GM19468 (cell line): ENCODE data around the gene UBE3B.

Experiments
- ATAC-seq: cut with Tn5 transposase; IDR thresholded peaks from one replicate; pipeline ENCODE4 v1.9.1; 2021; ENCODE audit warnings: mild to moderate bottlenecking, moderate library complexity, moderate number of reproducible peaks; ENCODE audit not compliant: unreplicated experiment; ENCODE audit errors: extremely low read depth

The UBE3B gene

DNA sequence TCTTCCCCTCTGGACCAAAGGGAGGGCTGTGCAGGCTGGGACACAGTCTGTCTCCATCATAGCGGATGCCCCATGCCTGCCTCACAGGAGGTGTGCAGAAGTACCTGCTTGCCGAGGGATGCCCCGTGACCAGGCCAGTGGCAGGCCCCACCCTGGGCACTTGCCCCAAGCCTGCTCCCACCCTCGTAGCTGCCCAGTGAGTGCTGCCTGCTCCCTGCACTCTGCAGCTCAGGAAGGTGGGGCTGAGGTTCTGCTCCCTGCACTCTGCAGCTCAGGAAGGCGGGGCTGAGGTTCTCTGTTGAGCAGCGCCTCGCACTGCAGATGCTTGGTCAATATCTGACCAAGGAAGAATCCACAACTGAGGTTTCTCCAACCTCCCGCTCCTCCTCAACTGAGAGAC, 89.0 kb downstream of the UBE3B start:
- no peak for ATAC-seq

DNA sequence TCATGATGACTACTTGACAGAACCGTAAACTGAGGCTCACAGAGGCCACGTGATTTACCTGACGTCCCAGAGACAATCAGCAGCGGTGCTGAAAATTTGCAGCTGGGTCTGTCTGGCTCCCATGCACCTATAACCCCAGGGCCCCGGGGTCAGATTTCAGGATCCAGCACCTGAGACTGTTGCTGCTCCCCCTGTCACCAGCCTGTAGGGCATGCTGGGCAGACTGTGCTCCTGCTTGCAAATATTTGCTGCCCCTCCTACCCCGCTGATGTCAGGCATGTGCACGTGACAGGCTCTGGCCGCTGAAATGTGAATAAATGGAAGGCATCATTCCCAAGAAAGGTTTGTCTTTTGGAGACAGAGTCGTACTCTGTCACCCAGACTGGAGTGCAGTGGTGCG, 89.9 kb downstream of the UBE3B start:
- ATAC-seq = no peak

DNA sequence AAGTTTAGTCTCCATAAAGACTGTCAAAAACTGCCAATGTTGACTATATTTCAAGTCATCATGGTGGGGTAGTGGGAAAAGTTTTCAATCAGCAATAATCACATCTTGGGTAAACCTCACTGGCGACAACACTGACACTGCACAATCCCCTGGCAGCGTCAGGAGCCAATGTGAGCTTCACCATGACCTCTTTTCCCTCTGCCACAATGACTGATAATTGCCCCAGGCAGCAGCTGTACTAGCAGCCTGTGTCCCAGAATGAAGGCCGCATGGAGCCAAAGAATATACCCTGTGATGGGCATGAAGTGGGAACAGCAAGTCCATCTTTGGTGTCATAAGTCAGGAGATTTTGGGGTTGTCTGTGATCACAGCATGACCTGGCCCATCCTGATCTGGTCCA, 90.5 kb downstream of the UBE3B start:
- no peak for ATAC-seq

DNA sequence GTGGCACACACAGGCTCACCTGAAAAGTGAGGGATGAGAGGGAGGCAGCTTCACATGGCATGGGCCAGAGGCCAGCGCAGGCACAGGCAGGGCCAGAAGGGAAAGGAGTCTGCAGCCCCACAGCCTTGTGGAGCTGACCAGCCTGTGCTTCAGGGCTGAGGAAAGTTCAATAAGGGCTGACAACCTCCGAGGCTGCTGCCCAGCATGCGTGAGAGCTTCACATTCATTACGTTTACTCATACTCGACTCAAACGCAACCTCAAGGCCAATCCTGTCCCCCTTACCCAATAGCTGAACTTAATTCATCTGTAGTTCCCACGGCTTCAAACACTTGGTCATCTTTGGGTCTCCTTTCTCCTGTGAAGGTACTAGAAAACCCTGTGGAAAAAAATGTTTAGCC, 91.1 kb downstream of the UBE3B start:
- ATAC-seq = no peak

DNA sequence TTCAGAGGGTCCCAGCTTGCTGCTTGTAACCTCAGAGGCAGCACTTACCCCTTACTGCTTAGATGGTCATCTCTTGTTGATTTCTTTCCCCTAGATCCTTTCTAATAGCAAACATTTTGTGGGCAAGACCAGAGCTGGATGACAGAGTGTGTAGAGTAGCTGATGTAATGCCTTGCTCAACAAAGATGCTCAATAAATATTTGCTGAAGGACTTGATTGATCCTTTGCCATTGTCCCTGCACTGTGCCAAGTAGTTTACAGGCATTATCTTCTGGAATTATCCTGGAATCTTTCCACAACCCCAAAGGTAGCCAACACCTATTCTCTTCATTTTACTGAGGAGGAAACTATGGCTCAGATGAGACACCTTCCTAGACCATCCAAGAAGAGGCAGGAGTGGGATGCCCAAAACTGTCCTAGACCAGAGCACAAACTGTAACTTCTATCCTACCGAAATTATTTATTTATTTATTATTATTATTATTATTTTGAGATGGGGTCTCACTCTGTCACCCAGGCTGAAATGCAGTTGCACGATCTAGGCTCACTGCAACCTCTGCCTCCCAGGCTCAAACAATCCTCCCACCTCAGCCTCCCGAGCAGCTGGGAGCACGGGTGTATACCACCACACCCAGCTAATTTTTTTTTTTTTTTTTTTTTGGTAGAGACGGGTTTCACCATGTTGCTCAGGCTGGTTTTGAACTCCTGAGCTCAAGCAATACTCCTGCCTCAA, 94.5 kb downstream of the UBE3B start:
- ATAC-seq = no peak

DNA sequence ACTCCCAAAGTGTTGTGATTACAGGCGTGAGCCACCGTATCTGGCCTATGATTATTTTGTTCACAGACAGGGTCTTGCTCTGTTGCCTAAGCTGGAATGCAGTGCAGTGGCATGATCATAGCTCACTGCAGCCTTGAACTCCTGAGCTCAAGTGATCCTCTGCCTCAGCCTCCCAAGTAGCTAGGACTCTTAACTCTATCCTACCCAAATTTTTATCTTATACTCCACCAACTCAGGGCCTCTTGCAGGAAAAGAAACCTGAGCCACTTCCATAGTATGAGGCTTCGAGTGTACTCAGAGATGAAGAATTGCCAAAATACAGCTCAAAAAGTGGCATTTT, 95.0 kb downstream of the UBE3B start:
- ATAC-seq = no peak

DNA sequence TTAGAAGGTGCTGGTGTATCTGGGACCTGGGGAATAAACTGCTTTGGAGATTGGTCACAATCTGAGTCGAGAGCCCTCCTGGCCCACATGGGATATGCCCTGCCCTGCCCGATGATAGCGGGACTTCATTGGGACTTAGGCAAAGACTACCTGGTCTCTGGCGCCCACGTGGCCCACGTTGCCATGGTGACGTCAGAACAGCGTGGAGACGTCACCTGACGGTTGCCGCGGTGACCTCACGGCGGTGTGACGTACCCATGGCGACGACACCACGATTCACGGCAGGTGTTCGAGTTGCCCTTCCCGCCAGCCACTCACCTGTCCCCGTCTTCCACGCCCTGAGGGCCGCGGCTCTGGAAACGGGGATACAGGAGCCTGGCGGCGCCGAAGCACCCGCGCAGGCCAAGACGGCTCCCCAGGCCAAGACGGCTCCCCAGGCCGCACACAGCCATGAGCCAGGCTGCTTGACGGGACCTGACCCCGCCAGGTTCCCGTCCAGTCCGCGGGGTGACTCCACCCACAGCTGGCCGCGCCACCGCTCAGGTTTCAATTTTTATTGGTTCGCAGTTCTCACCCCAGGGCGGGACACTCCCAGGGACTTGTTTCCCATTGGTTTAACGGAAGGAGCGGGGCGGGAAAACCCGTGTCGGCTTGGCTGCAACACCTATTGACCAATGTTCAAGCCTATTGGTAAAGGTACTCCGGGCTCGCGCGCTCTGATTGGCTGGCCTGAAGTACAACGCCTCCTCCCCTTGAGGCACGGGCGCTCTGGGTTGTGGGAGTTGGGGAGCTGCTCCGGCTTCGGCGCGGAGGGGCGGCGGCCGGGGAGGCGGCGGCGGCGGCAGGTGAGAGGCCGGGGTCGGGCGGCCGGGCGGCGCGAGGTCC, 95.8 kb downstream of the UBE3B start, which contains the start of the genes MMAB and MVK:
Gene MMAB, minus strand, starts transcription at position 476 of the 885 bp plus-strand sequence. Its CDS starts 24 bp downstream, at position 452.
Gene MVK, plus strand, starts transcription at position 766 of the 885 bp plus-strand sequence. CDS start 1,029 bp downstream, outside the sequence.
- ATAC-seq = peak; percentile 87

DNA sequence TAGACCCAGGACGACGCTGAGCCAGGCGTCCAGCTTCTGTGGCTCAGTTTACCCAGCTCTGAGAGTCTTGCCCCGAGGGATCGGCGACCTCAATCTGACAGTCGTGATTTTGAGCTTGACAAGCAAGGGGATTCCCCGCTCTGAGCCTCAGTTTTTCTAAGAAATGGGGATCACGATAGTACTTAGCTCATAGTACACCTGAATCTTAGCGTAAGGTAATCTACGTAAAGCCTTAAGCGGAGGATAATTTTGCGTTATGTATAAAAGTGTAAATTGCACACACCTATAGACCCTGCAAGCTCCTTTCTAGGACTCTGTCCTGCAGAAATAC, 96.4 kb downstream of the UBE3B start:
- no peak for ATAC-seq

DNA sequence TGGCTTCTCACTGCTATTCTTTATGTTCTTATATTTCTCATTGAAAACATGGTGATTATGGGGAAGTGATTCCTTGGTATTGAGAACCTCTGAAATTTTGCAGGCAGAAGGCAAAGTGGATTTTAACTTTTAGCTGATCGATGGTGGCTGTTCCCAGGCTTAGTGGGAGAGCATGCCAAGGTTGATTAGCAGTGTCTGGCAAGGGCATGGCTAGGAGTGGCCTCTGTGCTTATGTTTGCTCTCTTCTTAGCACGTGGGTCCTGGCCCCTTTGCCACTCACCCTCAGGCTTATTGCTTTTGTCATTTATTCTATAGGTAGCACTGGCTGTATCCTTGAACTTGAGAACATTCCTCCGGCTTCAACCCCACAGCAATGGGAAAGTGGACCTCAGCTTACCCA, 98.2 kb downstream of the UBE3B start:
- ATAC-seq = no peak

DNA sequence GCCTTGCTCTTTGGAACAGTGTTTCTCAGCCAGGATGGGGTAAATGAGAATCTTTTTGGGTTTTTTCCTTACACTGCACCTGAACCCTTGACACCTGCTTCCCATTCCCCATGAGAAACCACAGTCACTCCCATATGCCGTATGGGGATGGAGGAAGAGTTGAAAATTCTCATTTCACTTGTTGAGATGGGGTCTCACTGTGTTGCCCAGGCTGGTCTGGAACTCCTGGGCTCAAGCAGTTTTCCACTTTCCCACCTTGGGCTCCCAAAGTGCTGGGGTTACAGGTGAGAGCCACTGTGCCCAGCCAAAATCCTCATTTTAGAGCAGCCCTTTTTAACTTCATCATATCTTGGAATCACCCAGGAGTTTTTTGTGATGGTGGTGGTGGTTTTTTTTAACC, 99.9 kb downstream of the UBE3B start:
- ATAC-seq = no peak

DNA sequence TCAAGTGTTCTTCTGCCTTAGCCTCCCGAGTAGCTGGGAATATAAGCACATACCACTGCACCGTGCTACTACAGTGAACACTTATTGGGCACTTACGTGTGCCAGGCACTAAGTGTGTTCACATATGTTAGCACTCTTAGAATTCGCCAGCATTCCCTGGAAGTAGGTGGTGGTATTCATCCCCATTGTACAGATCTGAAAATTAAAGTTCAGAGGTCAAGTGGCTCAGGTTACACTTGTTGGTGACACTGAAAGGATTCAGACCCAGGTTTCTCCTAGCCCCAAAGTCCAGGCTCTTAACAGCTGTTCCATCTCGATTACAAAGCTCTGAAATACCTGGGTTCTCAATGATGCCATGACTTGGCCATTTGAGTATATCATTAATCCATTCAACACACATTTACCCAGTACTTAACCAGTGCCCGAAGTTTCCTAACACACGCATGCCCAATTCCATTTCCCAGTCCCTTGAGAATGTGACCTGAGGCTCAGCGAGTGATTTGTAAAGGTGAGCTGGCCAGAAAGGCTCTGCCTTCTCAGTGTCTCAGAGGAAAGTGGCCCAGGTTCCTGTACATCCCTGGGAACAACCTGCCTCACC, 101.0 kb downstream of the UBE3B start:
- no peak for ATAC-seq

DNA sequence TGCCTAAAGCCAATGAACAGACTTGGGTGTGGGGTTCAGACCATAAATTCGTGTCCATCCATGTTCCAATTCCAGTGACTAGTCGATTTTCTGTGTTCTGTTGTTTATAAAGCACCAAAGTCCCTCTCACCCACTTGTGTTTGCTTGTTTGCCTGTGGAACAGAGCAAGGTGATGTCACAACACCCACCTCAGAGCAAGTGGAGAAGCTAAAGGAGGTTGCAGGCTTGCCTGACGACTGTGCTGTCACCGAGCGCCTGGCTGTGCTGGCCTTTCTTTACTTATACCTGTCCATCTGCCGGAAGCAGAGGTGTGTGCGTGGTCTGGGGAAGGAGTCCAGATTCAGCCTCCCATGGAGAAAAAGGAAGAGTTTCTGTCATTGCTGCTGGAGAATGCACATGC, 102.2 kb downstream of the UBE3B start:
- ATAC-seq = no peak

DNA sequence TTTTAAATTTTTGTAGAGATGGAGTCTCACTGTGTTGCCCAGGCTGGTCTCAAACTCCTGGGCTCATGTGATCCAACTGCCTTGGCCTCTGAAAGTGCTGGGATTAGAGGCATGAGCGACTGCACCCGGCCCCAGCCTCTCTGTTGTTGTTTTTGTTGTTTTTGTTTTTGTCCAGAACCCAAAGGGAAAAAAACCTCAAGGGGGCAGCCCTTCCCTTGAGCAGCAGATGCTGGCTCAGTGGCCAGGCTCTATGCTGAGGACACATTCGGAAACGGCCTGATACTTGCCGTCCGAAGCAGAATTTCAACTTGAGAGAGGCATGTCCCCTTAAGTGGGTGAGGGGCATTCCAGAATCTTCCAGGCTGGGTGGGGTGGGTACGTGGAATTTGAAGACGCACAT, 102.8 kb downstream of the UBE3B start:
- ATAC-seq = no peak

DNA sequence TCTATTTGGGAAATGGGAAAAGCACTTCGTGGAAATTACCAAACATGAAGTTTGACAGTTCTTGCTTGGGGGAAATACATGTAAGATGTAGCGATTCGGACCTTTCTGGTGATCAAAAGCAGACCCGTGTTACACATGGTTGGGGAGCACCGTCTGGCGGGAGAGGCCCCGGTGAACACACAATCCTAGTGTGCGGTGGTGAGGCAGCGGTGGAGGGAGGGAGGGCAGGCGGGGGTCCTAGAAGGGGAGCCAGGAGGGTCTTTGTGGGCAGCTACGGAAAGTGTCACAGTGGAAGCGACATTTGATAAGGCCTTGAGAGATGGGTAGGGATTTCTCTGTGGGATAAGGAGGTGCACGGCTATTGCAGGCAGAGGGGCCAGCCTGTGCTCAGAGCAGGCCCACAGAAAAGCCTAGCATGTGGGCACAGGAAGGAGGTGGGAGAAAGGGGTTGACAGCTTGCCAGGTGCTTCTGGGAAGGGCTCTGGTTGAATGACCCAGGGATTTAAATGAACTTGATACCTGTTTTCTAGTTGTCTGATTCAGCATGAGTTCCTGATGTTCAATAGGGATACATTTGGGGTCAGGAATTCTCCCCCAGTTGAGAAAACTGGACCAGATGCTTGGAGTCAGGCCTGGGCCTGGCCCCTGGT, 103.4 kb downstream of the UBE3B start:
- ATAC-seq = no peak

DNA sequence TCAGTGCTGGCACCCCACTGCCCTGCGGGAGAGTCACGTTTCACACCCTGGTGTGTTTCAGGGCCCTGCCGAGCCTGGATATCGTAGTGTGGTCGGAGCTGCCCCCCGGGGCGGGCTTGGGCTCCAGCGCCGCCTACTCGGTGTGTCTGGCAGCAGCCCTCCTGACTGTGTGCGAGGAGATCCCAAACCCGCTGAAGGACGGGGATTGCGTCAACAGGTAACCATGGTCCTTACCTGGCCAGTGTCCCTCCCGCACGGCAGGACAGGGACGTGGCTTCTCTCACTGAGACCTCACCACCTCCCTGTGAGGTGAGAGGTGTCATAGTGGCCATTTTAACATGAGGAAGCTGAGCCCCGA, 103.9 kb downstream of the UBE3B start:
- ATAC-seq = no peak

DNA sequence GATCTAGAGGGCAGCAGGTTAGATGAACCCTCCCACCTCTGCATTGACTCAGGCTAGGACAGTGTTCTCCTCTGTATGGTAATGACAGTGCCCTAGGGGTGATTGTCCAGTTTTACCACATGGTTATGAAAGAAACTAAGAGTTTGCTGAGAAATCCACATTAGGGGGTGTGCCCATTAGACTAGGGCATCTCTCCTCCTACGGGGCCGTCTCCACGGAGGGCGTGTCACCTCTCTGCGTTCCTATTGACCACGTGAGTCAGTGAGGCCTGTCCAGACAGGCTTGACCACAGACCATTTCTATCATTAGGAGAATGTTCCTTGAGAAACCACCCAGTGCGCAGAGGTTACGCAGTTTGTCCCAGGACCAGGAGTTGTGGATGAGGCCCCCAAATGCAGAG, 104.4 kb downstream of the UBE3B start:
- ATAC-seq = no peak

DNA sequence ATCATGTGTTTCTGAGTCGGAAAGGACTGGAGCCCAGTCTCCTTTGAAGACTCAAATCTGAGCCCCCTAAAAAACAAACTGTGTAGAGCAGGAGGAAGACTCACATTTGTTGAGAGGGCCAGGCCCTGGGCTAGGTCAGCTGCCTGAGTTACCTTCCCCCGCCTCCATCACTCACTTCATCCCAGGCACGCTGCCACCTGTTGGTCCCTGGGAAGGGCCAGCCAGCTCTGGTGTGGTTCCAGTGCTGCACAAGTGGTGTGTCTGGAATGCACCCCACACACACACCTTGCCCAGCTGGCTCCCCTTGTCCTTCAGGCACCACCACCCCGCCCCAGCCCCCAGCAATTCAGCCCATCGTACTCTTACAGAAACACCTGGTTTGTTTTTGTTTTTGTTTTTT, 105.2 kb downstream of the UBE3B start:
- no peak for ATAC-seq

DNA sequence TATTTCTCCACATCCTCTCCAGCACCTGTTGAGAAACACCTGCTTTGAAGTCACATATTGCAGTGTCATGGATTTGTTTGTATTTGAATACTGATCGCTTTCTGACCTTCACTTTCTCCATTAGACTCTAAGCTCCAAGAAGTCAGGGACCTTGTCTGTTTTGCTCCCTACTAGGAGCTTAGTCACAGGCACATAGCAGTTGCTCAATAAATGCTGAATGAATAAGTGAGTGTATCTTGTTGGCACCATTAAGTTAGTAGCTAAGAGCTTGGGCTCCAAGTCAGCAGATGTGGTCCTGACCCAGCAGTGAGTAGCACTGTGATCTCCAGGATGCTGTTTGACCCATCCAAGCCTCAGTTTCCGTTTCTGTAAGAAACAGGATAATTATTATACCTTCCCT, 106.3 kb downstream of the UBE3B start:
- ATAC-seq = no peak
